Endothelial cell of hepatic sinusoid (primary cell): Measurements from ENCODE around the gene DPH7.
"Not testable (repeated sequence)": the region's sequence is repeated elsewhere in the genome, so short reads cannot be mapped to it uniquely, and the experiment has no call there.

ENCODE experiments used
- in situ Hi-C: cut with HindIII; loops from 2 replicates; pipeline ENCODE4 v1.10.0; 2017; ENCODE audit warnings: low sequenced_read_pairs

Gene DPH7

GRCh38 chr9:137522746-137523455, 55.8 kb downstream of the DPH7 start:
- in situ Hi-C loops = no loop called here

GRCh38 chr9:137521405-137521985, 57.2 kb downstream of the DPH7 start:
- in situ Hi-C loops = no loop called here

- in situ Hi-C loops = no loop called here
These were observed 57.9 kb downstream of the DPH7 start for GRCh38 chr9:137520614-137521404.

- in situ Hi-C loops = no loop called here
These were observed 59.2 kb downstream of the DPH7 start for GRCh38 chr9:137519553-137519952.

- in situ Hi-C loops = not testable (repeated sequence)
These were observed 59.9 kb downstream of the DPH7 start for GRCh38 chr9:137518661-137519459.

GRCh38 chr9:137516144-137516917, 62.4 kb downstream of the DPH7 start:
- in situ Hi-C loops = no loop called here

GRCh38 chr9:137515338-137515724, 63.4 kb downstream of the DPH7 start:
- in situ Hi-C loops = no loop called here

GRCh38 chr9:137514691-137515337, 63.9 kb downstream of the DPH7 start:
- in situ Hi-C loops = no loop called here

- in situ Hi-C loops = not testable (repeated sequence)
These were observed 64.7 kb downstream of the DPH7 start for GRCh38 chr9:137513801-137514570.

GRCh38 chr9:137513136-137513535, 65.6 kb downstream of the DPH7 start:
- in situ Hi-C loops = not testable (repeated sequence)

- in situ Hi-C loops = no loop called here
These were observed 66.8 kb downstream of the DPH7 start for GRCh38 chr9:137511758-137512463.

GRCh38 chr9:137511126-137511525, 67.6 kb downstream of the DPH7 start:
- in situ Hi-C loops = not testable (repeated sequence)

- in situ Hi-C loops = loop anchor here (10.0 kb wide), 1 partner anchor 164 kb away; no protein-coding TSS in a partner anchor
These were observed 69.5 kb downstream of the DPH7 start for GRCh38 chr9:137509198-137509597.

- in situ Hi-C loops = loop anchor here (10.0 kb wide), 1 partner anchor 162 kb away; no protein-coding TSS in a partner anchor
These were observed 72.0 kb downstream of the DPH7 start for GRCh38 chr9:137506702-137507171.

- in situ Hi-C loops = loop anchor here (10.0 kb wide), 1 partner anchor 161 kb away; no protein-coding TSS in a partner anchor
These were observed 72.5 kb downstream of the DPH7 start for GRCh38 chr9:137506274-137506673.

GRCh38 chr9:137505421-137506140, 73.1 kb downstream of the DPH7 start:
- in situ Hi-C loops = loop anchor here (10.0 kb wide), 1 partner anchor 161 kb away; no protein-coding TSS in a partner anchor
